GM10266 (cell line): ENCODE measurements around the gene NUP43.
"Not testable (repeated sequence)": the region's sequence is repeated elsewhere in the genome, so short reads cannot be mapped to it uniquely, and the experiment has no call there.

Source experiments
- DNase-seq: peaks from one replicate; pipeline ENCODE4 v3.0.0; 2012; ENCODE audit errors: extremely low spot score
- TF ChIP-seq, protein P1 (sequence below): IDR thresholded peaks from 2 replicates; pipeline ENCODE4 v1.5.1; 2012; ENCODE audit warnings: mild to moderate bottlenecking, low read depth; ENCODE audit not compliant: control insufficient read depth, insufficient read depth; ENCODE audit errors: missing control alignments

NUP43 gene

DNA sequence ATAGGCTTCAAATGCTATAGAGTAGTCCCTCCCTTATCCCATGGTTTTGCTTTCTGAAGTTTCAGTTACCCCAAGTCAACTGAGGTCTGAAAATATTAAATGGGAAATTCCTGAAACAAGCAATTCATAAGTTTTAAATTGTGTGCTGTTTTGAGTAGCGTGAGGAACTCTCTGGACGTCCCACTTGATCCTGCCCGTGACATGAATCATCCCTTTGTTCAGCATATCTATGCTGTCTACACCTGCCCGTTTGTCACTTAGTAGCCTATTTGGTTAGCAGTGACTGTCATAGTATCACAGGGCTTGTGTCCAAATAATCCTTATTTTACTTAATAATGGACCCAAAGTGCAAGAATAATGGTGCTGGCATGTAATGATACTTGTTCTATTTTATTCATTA, 8.2 kb upstream of the NUP43 start:
- DNase-seq = no peak
- TF ChIP-seq, protein P1, sequence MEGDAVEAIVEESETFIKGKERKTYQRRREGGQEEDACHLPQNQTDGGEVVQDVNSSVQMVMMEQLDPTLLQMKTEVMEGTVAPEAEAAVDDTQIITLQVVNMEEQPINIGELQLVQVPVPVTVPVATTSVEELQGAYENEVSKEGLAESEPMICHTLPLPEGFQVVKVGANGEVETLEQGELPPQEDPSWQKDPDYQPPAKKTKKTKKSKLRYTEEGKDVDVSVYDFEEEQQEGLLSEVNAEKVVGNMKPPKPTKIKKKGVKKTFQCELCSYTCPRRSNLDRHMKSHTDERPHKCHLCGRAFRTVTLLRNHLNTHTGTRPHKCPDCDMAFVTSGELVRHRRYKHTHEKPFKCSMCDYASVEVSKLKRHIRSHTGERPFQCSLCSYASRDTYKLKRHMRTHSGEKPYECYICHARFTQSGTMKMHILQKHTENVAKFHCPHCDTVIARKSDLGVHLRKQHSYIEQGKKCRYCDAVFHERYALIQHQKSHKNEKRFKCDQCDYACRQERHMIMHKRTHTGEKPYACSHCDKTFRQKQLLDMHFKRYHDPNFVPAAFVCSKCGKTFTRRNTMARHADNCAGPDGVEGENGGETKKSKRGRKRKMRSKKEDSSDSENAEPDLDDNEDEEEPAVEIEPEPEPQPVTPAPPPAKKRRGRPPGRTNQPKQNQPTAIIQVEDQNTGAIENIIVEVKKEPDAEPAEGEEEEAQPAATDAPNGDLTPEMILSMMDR = no peak

DNA sequence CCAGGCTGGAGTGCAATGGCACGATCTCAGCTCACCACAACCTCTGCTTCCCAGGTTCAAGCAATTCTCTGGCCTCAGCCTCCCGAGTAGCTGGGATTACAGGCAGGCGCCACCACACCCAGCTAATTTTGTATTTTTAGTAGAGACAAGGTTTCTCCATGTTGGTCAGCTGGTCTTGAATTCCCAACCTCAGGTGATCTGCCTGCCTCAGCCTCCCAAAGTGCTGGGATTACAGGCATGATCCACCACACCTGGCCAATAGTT, 7.0 kb upstream of the NUP43 start:
- not testable (repeated sequence) for DNase-seq

DNA sequence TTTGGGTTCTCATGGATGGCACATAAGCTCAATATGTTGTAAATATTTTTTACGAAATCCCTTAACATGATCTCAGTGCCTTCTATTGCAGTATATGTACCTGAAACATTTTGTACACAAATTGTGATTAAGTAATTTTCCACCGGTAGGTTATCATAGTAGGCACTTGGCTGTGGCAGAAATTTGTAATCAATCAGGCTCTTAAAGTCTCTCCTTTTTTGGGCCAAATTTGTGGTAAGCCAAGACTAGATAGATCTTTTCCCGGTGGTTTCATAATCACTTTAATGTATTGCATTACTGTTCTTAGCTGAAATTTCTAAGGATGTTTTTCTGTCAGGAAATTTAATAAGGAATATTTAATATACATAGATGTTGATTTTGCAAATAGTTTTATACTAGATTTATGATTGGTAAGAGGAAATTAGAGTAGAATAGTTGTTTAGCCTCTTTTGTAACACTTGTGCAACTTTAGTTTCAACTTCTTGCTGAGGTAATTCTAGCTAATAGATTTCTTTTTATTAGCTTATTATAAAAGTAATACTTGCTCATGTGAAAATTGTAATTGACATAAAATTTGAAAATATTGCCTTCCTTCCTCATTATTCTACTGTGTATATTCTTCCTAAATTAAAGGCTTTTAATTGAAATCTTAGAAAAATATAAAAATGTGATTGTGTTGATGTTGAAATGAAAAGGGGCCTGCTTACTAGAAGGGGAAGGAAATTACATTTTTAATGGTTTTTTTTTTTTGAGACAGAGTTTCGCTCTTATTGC, 6.5 kb upstream of the NUP43 start:
- TF ChIP-seq, protein P1 = no peak
- no peak for DNase-seq

DNA sequence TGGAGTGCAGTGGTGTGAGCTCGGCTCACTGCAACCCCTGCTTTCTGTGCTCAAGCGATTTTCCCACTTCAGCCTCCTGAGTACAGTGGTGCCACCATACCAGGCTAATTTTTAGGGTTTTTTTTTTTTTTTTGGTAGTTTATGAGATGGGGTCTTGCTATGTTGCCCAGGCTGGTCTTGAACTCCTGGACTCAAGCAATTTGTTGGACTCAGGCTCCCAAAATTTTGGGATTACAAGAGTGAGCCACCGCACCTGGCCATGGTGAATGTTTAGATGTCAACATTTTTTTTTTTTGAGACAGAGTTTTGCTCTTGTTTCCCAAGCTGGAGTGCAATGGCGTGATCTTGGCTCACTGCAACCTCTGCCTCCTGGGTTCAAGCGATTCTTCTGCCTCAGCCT, 5.6 kb upstream of the NUP43 start:
- DNase-seq = not testable (repeated sequence)

DNA sequence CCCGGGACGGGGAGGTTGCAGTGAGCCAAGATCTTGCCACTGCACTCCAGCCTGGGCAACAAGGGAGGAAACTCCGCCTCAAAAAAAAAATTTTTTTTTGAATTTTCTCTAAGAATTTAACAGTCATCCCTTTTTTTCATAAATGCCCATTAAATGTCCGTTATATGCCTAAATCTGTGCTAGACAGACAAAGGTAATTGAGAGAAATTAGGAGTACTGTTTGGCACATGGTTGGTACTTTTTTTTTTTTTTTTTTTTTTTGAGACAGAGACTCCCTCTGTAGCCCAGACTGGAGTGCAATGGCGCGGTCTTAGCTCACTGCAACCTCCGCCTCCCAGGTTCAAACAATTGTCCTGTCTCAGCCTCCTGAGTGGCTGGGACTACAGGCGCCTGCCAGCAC, 4.9 kb upstream of the NUP43 start:
- TF ChIP-seq, protein P1 = no peak
- no peak for DNase-seq

DNA sequence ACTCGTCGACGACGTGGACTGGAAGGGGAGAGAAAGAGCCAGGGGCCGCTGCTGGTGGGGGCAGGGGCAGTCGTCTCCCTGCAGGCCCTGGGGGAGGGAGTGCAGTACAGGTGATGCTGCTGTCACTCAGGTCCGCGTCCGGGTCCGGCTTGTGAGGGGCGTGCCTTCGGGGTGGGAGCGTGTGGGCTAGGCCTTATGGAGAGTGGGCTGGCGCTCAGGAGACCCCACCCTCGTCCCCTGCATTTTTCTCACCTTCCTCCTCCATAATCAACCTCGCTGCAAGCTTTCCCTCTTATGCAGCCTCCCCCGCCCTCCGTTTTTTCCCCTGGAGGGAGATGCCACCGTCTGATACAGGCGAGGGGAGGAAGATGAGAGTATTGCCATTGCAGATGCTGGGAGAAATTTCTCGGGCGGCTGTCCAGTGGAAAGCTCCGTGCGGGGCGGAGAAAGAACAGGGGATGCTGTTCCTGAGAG, 3.8 kb upstream of the NUP43 start:
- TF ChIP-seq, protein P1 = no peak
- DNase-seq = peak; percentile 56

DNA sequence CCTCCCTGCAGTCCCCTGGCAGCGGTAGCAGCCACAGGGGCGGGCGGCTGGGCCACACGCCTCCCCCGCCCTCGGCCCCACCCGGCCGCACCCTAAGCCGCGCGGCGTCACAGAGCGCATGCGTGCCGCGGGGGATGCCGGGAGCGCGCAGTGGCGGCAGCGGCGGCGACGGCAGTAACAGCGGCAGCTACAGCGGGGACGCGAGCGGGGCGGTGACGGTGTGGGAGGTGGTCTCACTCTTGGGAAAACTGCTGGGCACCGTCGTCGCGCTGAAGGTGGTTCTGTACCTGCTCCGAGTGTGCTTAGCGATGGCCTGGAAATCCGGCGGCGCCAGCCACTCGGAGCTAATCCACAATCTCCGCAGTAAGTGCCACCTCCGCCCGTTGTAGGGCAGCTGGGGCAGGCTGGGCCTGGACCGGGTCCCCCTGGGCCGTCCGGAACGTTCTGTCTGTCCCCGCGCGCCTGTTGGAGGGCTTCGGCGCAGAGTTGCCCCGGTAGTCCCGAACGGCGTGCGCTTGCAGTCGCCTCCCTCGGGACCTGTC, 3.3 kb upstream of the NUP43 start, which contains the start of gene PCMT1:
Gene PCMT1, plus strand, starts transcription at position 148 of the 542 bp plus-strand sequence. Its CDS starts 161 bp downstream, at position 309.
- peak; percentile 92 for DNase-seq

DNA sequence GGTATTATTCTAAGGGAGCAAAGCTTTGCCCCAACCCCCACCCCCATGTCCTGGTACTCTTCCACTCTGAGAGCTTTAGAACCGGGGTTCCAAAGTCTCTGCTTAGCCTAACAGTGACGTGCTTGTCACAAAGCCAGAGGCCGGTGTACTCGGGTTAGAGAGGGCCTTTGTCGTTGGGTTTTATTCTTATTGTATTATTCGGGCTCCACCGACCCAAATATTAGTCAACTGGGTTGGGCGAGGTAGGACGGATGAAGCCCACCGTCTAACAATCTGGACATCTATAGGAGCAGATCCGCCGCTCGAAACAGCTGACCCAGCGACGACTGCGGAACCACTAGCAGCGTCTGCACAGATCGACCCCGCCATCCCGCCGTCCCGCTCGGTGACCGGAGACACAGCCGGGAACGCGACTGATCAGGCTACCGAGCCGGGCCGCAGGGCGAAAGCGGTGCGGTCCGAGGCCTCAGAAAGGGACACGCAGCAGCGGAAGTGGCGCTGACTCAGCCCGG, 2.8 kb upstream of the NUP43 start:
- DNase-seq = not testable (repeated sequence)

More for the DNA sequence above, 3.3 kb upstream of the NUP43 start, which contains the start of gene PCMT1:
- TF ChIP-seq, protein P1 = no peak

DNA sequence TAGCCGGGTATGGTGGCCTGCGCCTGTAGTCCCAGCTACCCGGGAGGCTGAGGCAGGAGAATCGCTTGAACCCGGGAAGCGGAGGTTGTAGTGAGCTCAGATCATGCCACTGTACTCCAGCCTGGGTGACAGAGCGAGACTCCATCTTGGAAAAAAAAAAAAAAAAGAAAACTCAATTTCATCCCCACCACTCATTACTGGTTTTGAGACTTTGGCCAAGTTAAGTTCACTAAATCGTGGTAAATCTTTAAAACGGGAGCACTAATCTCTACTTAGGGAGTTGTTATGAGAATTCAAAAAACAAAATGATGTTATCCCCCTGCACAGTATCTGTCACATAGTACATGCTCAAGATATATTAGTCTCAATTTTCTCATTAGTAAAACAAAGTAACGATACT, 1.1 kb downstream of the NUP43 start:
- not testable (repeated sequence) for DNase-seq
